ENCODE data around the gene CCDC15. TPM values are rescaled to one million over a fixed set of nuclear protein-coding genes. Genes with fewer than 3 reads are reported as not detected.

Gene CCDC15
- total RNA-seq, 4 donors from 2014 or later: 0.10 to 0.16 TPM; not detected in 2

DNA sequence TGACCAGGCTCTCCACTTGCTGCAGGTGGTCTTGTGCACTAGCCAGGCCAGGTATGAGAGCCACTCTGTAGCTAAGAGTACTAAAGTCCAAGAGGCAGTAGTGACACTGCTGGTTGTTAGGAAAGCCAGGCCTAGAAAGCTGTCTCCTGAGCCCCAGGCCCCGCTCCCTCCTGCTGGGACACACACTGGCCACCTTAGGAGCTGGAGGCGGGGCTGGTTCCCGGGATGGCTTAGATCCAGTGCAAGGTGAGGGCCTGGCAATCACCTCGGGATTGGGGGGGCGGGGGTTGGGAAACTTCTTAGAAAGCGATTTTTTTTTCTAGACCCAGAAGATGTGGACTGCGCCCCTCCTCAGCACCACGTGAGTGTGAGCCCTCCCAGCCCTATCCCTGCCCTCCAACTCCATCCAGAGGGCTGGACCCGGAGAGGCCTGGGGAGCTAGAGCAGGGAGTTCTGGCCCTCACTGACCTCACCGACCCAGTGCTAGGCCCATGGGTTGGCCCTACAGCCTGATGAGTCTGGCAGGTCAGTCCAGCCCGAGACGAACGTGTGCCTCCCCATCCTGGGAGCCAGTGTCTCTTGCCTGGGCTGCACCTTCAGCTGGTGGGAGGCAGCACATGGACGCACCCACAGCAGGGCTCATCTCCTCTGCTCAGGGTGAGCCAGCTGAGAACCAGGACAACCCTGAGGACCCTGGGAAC is 127.2 kb downstream of the CCDC15 start:
- DNase-seq (no peak), ATAC-seq (no peak)
- intact Hi-C loops (cut with DNase I; ENCODE audit: low total_unique reads): no loop called here
- H3K4me1 ChIP-seq: no peaks in the 10 kb centered on the region
- H3K27me3 ChIP-seq: peaks cover 0 to 6% (median 5%) of the 10 kb centered on the region in 3 donors
- in situ Hi-C loops (cut with MboI; ENCODE audit: low sequenced_read_pairs in 4 of 4): no loop called here
- H3K4me3 ChIP-seq: no peak overlapping the region
- no peaks in the 10 kb centered on the region for H3K9me3 ChIP-seq
- TF ChIP-seq CTCF (IDR thresholded peaks at IDR 0.05 in 4 of 5, conservative IDR thresholded peaks at IDR 0.05 in 1 of 5): no peak
- TF ChIP-seq POLR2A (IDR thresholded peaks at IDR 0.05): no peak
- no peaks in the 10 kb centered on the region for H3K36me3 ChIP-seq
- no peak overlapping the region for H3K27ac ChIP-seq

- Histone ChIP-seq H3K4me3 (no peak overlapping the region), H3K27me3 (peaks cover 0 to 6% (median 5%) of the 10 kb centered on the region in 3 donors), H3K27ac (no peak overlapping the region), H3K36me3 (no peaks in the 10 kb centered on the region), H3K4me1 (no peaks in the 10 kb centered on the region), H3K9me3 (no peaks in the 10 kb centered on the region)
- DNase-seq (no peak), ATAC-seq (no peak)
- TF ChIP-seq CTCF (IDR thresholded peaks at IDR 0.05 in 4 of 5, conservative IDR thresholded peaks at IDR 0.05 in 1 of 5) (no peak), POLR2A (IDR thresholded peaks at IDR 0.05) (no peak)
- intact Hi-C loops (cut with DNase I; ENCODE audit: low total_unique reads): no loop called here
- in situ Hi-C loops (cut with MboI; ENCODE audit: low sequenced_read_pairs in 4 of 4): no loop called here
Observed at GRCh38 chr11:125082040-125082439, 128.0 kb downstream of the CCDC15 start.

GRCh38 chr11:125082611-125083311 is 128.8 kb downstream of the CCDC15 start:
- Histone ChIP-seq H3K36me3 (no peaks in the 10 kb centered on the region), H3K4me1 (no peaks in the 10 kb centered on the region), H3K27ac (no peak overlapping the region), H3K4me3 (no peak overlapping the region), H3K9me3 (no peaks in the 10 kb centered on the region), H3K27me3 (peaks cover 0 to 6% (median 5%) of the 10 kb centered on the region in 3 donors)
- in situ Hi-C loops (cut with MboI; ENCODE audit: low sequenced_read_pairs in 4 of 4): no loop called here
- no peak for TF ChIP-seq CTCF (IDR thresholded peaks at IDR 0.05 in 4 of 5, conservative IDR thresholded peaks at IDR 0.05 in 1 of 5)
- TF ChIP-seq POLR2A (IDR thresholded peaks at IDR 0.05): no peak
- intact Hi-C loops (cut with DNase I; ENCODE audit: low total_unique reads): no loop called here
- ATAC-seq (no peak), DNase-seq (no peak)

DNA sequence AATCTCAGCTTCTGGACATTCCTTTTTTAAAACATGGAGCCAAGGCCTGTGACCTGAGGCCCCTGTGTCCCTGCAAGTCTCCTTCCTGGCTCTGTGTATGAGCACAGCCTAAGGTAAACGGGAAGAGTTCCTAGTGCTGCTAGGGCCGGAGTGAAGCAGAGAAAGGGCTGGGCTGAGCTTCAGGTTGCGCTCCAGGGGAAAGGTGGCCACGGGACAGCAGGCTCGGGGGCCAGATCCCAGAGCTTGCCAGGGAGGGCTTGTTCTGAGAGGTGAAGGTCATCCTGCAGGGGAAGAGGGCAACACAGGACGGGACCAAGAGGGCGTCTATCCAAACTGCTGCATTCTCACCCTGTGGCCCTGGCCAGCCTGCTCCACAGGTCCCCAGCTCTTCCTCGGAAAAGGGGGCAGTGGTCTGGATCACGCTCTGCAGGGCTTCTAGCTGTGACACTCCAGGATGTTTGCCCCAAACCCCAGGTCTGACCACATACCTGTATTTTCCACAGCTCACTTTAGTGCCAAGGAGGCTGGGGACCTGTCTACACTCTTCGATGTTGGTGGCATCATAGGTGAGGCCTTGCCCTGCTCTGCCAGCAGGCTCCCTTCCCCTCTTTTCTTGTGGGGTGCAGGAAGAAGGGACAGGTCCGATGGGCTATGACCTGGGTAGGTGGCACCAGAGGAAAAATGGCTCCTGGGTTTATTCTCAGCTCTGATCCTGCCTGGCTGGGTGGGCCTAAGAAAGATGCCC is 129.5 kb downstream of the CCDC15 start:
- TF ChIP-seq POLR2A (IDR thresholded peaks at IDR 0.05) (no peak), CTCF (IDR thresholded peaks at IDR 0.05 in 4 of 5, conservative IDR thresholded peaks at IDR 0.05 in 1 of 5) (no peak)
- DNase-seq (no peak), ATAC-seq (no peak)
- Histone ChIP-seq H3K9me3 (no peaks in the 10 kb centered on the region), H3K4me3 (no peak overlapping the region), H3K36me3 (no peaks in the 10 kb centered on the region), H3K27ac (no peak overlapping the region), H3K27me3 (peaks cover 0 to 6% (median 5%) of the 10 kb centered on the region in 3 donors), H3K4me1 (no peaks in the 10 kb centered on the region)
- in situ Hi-C loops (cut with MboI; ENCODE audit: low sequenced_read_pairs in 4 of 4) (no loop called here), intact Hi-C loops (cut with DNase I; ENCODE audit: low total_unique reads) (no loop called here)
